ENCODE results near the gene DCHS1. TPM values are rescaled to one million over a fixed set of nuclear protein-coding genes. Genes with fewer than 3 reads are reported as not detected.
A peak's percentile ranks its signal among the peaks of the same experiment; 100 is the strongest.
"Not testable (repeated sequence)": the region's sequence is repeated elsewhere in the genome, so short reads cannot be mapped to it uniquely, and the experiment has no call there.

The DCHS1 gene, protein sequence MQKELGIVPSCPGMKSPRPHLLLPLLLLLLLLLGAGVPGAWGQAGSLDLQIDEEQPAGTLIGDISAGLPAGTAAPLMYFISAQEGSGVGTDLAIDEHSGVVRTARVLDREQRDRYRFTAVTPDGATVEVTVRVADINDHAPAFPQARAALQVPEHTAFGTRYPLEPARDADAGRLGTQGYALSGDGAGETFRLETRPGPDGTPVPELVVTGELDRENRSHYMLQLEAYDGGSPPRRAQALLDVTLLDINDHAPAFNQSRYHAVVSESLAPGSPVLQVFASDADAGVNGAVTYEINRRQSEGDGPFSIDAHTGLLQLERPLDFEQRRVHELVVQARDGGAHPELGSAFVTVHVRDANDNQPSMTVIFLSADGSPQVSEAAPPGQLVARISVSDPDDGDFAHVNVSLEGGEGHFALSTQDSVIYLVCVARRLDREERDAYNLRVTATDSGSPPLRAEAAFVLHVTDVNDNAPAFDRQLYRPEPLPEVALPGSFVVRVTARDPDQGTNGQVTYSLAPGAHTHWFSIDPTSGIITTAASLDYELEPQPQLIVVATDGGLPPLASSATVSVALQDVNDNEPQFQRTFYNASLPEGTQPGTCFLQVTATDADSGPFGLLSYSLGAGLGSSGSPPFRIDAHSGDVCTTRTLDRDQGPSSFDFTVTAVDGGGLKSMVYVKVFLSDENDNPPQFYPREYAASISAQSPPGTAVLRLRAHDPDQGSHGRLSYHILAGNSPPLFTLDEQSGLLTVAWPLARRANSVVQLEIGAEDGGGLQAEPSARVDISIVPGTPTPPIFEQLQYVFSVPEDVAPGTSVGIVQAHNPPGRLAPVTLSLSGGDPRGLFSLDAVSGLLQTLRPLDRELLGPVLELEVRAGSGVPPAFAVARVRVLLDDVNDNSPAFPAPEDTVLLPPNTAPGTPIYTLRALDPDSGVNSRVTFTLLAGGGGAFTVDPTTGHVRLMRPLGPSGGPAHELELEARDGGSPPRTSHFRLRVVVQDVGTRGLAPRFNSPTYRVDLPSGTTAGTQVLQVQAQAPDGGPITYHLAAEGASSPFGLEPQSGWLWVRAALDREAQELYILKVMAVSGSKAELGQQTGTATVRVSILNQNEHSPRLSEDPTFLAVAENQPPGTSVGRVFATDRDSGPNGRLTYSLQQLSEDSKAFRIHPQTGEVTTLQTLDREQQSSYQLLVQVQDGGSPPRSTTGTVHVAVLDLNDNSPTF (N-terminal part only)
- polyA plus RNA-seq (2013): 1.7 and 1.9 TPM in 2 replicates

DNA sequence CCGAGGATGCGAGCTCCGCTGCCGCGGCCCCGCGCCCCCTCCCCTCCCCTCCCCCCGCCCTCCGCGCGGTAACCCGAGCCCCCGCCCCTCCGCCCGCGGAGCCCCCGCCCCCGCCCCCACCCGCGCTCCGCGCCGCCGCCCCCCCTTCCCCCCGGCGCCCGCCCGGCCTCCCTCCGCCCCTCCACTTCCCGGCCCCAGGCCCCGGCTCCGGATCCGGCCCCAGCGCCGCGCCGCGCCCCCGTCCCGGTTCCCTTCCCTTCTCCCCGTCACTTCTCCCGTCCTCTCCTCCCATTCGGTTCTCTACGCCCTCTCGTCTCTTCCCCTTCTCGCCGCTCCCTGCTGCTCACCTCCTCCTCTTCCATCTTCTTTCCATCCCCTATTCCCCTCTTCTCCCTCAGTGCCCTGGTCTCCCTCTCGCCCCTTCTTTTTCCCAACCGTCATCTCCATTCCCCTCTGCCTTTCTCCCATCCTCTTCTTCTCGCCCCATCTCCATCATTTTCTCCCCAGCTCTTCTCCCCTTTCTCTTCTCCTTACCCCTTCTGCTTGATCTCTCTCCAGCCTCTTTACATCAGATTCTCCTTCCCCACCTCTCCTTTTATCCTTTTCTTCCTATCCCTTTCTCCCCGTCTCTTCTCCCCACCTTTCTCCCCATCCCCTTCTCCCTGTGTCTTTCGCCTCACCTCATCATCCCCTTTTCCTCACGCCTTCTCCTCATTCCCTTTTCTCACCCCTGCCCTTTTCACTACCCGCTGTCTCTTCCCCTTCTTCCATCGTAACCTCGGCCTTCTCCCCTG, at the start of gene DCHS1:
Gene DCHS1 (minus strand): TSS at position 20 of the 794 bp plus-strand sequence. CDS start 14,196 bp downstream, outside the sequence.
- 100% methylated on average over 3 of the region's 56 CpGs for WGBS (ENCODE audit: extremely low coverage, insufficient coverage, insufficient read length)
- no peak for DNase-seq
- no peaks in the 10 kb centered on the region for H3K79me2 ChIP-seq (ENCODE audit: control insufficient read depth, insufficient read depth, low read length, poor library complexity)

DNA sequence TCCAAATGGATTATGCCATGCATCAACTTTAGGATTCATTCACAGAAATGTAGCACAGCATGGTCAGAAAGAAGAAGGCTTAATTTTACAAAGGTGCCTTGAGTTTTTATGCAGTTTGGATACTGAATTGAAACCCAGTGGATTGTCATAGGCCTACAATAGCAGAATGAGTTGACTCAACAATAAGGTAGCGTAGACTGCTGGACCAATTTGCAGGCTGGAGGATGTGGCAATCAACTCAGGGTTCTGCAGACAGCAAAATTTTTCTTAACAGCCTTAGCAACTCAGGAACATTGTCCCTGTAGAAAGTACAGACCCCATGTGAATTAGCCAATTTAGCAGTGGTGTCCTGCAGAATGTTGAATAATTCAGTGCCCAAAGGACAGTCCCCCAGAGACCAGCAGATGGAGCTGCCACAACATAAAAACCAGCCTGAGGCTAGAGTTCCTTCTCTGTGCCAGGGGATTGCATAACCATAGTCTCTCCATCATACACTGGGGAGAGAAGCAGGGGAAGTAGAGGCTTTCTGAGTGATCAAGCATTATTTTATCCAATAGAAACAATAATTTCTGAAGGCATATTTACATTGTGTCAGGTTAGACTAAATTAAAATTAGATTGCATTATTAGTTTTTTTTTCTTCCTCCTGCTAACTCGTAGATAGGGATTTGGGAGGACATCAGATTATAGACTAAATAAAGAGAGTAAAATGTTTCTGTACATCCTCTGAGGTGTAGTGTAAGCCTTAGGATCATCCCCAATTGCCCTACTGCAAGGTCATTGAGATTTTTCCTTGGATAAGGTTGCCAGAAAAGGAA, 47.8 kb upstream of the DCHS1 start:
- Histone ChIP-seq H3K4me3 (ENCODE audit: low read depth, low read length) (no peak overlapping the region), H3K9me3 (ENCODE audit: insufficient read depth, low read depth, low read length) (no peaks in the 10 kb centered on the region), H4K91ac (ENCODE audit: low read depth, low read length) (no peak overlapping the region), H3K18ac (ENCODE audit: low read length) (no peak overlapping the region), H3K4me1 (ENCODE audit: control insufficient read depth in 1 of 2, insufficient read depth in 2 of 2, low read length in 2 of 2) (no peaks in the 10 kb centered on the region), H3K4me2 (ENCODE audit: low read length) (no peak overlapping the region), H4K12ac (ENCODE audit: low read depth, low read length) (no peak overlapping the region), H2BK120ac (ENCODE audit: insufficient read depth, low read length, poor library complexity) (no peak overlapping the region), H3K14ac (ENCODE audit: low read length) (no peak overlapping the region), H4K8ac (ENCODE audit: low read depth, low read length) (no peak overlapping the region), H3K36me3 (ENCODE audit: control insufficient read depth in 1 of 2, insufficient read depth in 2 of 2, low read length in 2 of 2) (no peaks in the 10 kb centered on the region), H3K23ac (ENCODE audit: low read length) (no peak overlapping the region), H3K27me3 (ENCODE audit: insufficient read depth, low read length) (no peaks in the 10 kb centered on the region), H2BK5ac (ENCODE audit: low read depth, low read length, poor library complexity) (no peak overlapping the region), H3K79me1 (ENCODE audit: low read length) (no peaks in the 10 kb centered on the region), H3K27ac (ENCODE audit: low read depth, low read length) (no peak overlapping the region), H3K4ac (ENCODE audit: low read depth, low read length) (no peak overlapping the region), H3K9ac (ENCODE audit: low read length) (no peak overlapping the region), H3K79me2 (ENCODE audit: control insufficient read depth, insufficient read depth, low read length, poor library complexity) (no peaks in the 10 kb centered on the region), H2BK12ac (ENCODE audit: low read length) (no peak overlapping the region), H2AFZ (ENCODE audit: insufficient read depth, low read length, poor library complexity) (no peak overlapping the region), H2AK5ac (ENCODE audit: low read length) (no peak overlapping the region)
- peak; percentile 54 to 69 for DNase-seq
- WGBS (ENCODE audit: extremely low coverage, insufficient coverage, insufficient read length): no CpG with 5 or more reads among the region's 2 CpGs

More for the DNA sequence above, at the start of gene DCHS1:
- Histone ChIP-seq H3K79me1 (ENCODE audit: low read length) (no peaks in the 10 kb centered on the region), H4K91ac (ENCODE audit: low read depth, low read length) (peak within 1 kb of the TSS; percentile 22), H2AFZ (ENCODE audit: insufficient read depth, low read length, poor library complexity) (peak within 1 kb of the TSS; percentile 8), H2AK5ac (ENCODE audit: low read length) (no peak within 1 kb of the TSS), H4K12ac (ENCODE audit: low read depth, low read length) (no peak within 1 kb of the TSS), H3K9ac (ENCODE audit: low read length) (peak within 1 kb of the TSS; percentile 19), H3K27ac (ENCODE audit: low read depth, low read length) (no peak within 1 kb of the TSS), H4K8ac (ENCODE audit: low read depth, low read length) (no peak within 1 kb of the TSS), H3K23ac (ENCODE audit: low read length) (no peak within 1 kb of the TSS), H2BK5ac (ENCODE audit: low read depth, low read length, poor library complexity) (no peak within 1 kb of the TSS), H3K4me3 (ENCODE audit: low read depth, low read length) (peak within 1 kb of the TSS; percentile 74), H2BK12ac (ENCODE audit: low read length) (no peak within 1 kb of the TSS), H3K9me3 (ENCODE audit: insufficient read depth, low read depth, low read length) (no peaks in the 10 kb centered on the region), H2BK120ac (ENCODE audit: insufficient read depth, low read length, poor library complexity) (no peak within 1 kb of the TSS), H3K4me2 (ENCODE audit: low read length) (peak within 1 kb of the TSS; percentile 46), H3K36me3 (ENCODE audit: control insufficient read depth in 1 of 2, insufficient read depth in 2 of 2, low read length in 2 of 2) (no peaks in the 10 kb centered on the region), H3K4me1 (ENCODE audit: control insufficient read depth in 1 of 2, insufficient read depth in 2 of 2, low read length in 2 of 2) (peaks cover 0 to 6% of the 10 kb centered on the region in 2 experiments), H3K18ac (ENCODE audit: low read length) (peak within 1 kb of the TSS; percentile 33), H3K4ac (ENCODE audit: low read depth, low read length) (no peak within 1 kb of the TSS), H3K27me3 (ENCODE audit: insufficient read depth, low read length) (peaks cover 30% of the 10 kb centered on the region), H3K14ac (ENCODE audit: low read length) (no peak within 1 kb of the TSS)

DNA sequence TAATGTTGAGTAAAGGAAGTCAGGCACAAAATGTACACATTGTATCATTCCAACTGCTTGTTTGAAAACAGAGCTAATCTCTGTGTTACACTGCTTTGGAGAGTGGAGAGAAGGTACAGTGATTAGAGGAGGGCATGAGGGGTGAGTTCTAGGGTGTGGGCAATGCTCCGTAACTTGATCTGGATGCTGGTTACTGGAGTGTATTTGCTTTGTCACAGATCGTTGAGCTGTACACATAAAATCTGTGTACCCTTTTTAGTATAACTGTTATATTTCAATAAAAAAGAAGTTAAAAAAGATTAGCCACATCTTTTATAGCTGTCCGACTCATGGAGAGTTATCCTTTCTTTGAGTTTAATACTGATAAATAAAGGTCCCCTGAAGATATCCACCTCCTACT, 46.3 kb upstream of the DCHS1 start:
- not testable (repeated sequence) for H2BK120ac ChIP-seq (ENCODE audit: insufficient read depth, low read length, poor library complexity); H3K4me1 ChIP-seq (ENCODE audit: control insufficient read depth in 1 of 2, insufficient read depth in 2 of 2, low read length in 2 of 2); H2BK12ac ChIP-seq (ENCODE audit: low read length); H4K12ac ChIP-seq (ENCODE audit: low read depth, low read length); H3K4me3 ChIP-seq (ENCODE audit: low read depth, low read length); H3K27me3 ChIP-seq (ENCODE audit: insufficient read depth, low read length); H3K9me3 ChIP-seq (ENCODE audit: insufficient read depth, low read depth, low read length); H3K18ac ChIP-seq (ENCODE audit: low read length); H2AFZ ChIP-seq (ENCODE audit: insufficient read depth, low read length, poor library complexity); H3K23ac ChIP-seq (ENCODE audit: low read length); DNase-seq; H2AK5ac ChIP-seq (ENCODE audit: low read length); H3K9ac ChIP-seq (ENCODE audit: low read length); H3K36me3 ChIP-seq (ENCODE audit: control insufficient read depth in 1 of 2, insufficient read depth in 2 of 2, low read length in 2 of 2); H3K4ac ChIP-seq (ENCODE audit: low read depth, low read length); H2BK5ac ChIP-seq (ENCODE audit: low read depth, low read length, poor library complexity); H3K79me1 ChIP-seq (ENCODE audit: low read length); H3K14ac ChIP-seq (ENCODE audit: low read length); H4K91ac ChIP-seq (ENCODE audit: low read depth, low read length); H3K79me2 ChIP-seq (ENCODE audit: control insufficient read depth, insufficient read depth, low read length, poor library complexity); H4K8ac ChIP-seq (ENCODE audit: low read depth, low read length); H3K27ac ChIP-seq (ENCODE audit: low read depth, low read length); H3K4me2 ChIP-seq (ENCODE audit: low read length)
- no CpG with 5 or more reads among the region's 3 CpGs for WGBS (ENCODE audit: extremely low coverage, insufficient coverage, insufficient read length)

All from trophoblast cell (in vitro differentiated cells and primary cell).